ENCODE data around the gene FLAD1.

DNA sequence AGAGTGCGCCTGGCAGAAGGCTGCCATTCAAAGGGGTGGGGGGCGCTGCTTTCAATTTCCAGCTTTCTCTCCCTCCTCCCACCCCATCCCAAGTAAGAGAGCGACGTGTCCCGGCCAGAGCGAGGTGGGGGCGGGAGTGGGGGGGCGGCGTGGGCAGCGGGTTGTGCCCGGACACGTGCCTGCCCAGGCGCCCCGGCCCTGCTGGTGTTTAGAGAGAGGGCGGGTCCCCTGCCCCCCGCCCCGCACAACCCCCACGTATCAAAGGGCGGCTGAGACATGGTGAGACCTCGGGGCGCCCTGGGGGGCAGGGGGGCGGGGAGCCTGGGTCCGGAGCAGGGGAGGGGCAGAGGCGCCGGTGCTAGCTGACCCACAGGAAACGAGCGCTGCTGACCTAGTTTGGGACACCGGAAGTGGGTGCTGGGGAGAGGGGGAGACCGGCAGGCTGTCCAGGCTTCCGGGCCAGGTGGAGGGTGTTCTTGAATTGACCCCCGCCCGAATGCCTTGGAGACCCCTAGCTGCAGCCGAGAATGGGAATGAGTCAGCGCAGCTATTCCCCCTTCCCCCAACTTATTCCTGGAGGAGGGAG lies 20.7 kb downstream of the FLAD1 start:
- TF ChIP-seq, protein P1, sequence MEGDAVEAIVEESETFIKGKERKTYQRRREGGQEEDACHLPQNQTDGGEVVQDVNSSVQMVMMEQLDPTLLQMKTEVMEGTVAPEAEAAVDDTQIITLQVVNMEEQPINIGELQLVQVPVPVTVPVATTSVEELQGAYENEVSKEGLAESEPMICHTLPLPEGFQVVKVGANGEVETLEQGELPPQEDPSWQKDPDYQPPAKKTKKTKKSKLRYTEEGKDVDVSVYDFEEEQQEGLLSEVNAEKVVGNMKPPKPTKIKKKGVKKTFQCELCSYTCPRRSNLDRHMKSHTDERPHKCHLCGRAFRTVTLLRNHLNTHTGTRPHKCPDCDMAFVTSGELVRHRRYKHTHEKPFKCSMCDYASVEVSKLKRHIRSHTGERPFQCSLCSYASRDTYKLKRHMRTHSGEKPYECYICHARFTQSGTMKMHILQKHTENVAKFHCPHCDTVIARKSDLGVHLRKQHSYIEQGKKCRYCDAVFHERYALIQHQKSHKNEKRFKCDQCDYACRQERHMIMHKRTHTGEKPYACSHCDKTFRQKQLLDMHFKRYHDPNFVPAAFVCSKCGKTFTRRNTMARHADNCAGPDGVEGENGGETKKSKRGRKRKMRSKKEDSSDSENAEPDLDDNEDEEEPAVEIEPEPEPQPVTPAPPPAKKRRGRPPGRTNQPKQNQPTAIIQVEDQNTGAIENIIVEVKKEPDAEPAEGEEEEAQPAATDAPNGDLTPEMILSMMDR (IDR thresholded peaks at IDR 0.05): no peak
- TF ChIP-seq POLR2A (IDR thresholded peaks at IDR 0.05): no peak

Measured in heart left ventricle (tissue), 13 donors.